Tibial nerve (tissue), 4 donors: ENCODE results near the gene ZNF644. TPM values are rescaled to one million over a fixed set of nuclear protein-coding genes. Genes with fewer than 3 reads are reported as not detected.

ENCODE experiments used
- DNase-seq, 2 donors: peaks; one replicate each; pipeline ENCODE4 v3.0.0-alpha.2; 2019; ENCODE audit warnings: low spot score in 2 of 2
- H3K27ac ChIP-seq, 4 donors: fragments of 200-600 bp; sonication (generic) in 3 of 4; one replicate each; pipeline ENCODE4 v1.5.1; 2017 to 2019; ENCODE audit warnings: mild to moderate bottlenecking in 1 of 4
- H3K27me3 ChIP-seq, 2 donors: fragments of 200-600 bp; sonication (generic) in 1 of 2; one replicate each; pipeline versions ENCODE4 v1.5.1 to v1.6.0; 2017 to 2019
- H3K36me3 ChIP-seq, 3 donors: fragments of 200-600 bp; sonication (generic); one replicate each; pipeline ENCODE4 v1.5.1; 2018 to 2019
- H3K4me1 ChIP-seq, 4 donors: fragments of 200-600 bp; sonication (generic) in 3 of 4; one replicate each; pipeline ENCODE4 v1.5.1; 2017 to 2019
- H3K4me3 ChIP-seq, 4 donors: fragments of 200-600 bp; sonication (generic) in 3 of 4; one replicate each; pipeline ENCODE4 v1.5.1; 2017 to 2019; ENCODE audit warnings: mild to moderate bottlenecking in 1 of 4, moderate library complexity in 1 of 4
- H3K9me3 ChIP-seq, 4 donors: fragments of 200-600 bp; sonication (generic) in 3 of 4; one replicate each; pipeline ENCODE4 v1.5.1; 2017 to 2019
- EP300 ChIP-seq, 2 donors: sonication (generic); formaldehyde crosslinking; IDR thresholded peaks; one replicate each; pipeline ENCODE4 v1.6.1; 2017; ENCODE audit warnings: antibody characterized with exemption in 2 of 2, mild to moderate bottlenecking in 1 of 2
- POLR2A ChIP-seq, 2 donors: fragments of 450-650 bp; IDR thresholded peaks; one replicate each; pipeline ENCODE4 v1.6.1; 2017; ENCODE audit warnings: antibody characterized with exemption in 2 of 2, mild to moderate bottlenecking in 2 of 2, moderate library complexity in 2 of 2
- WGBS, 2 donors: methylation state at CpG; one replicate each; pipeline ENCODE4 v1.1.5; 2018; 5-methylcytosine and 5-hydroxymethylcytosine counted together
- total RNA-seq, 4 donors: library from RNA; depleted of rRNA; stranded (reverse); fragments of >200 nt; gene quantifications; one replicate each; pipeline ENCODE4 v1.1.0, GENCODE V29; 2016
- TF ChIP-seq, protein P1 (sequence below), 5 experiments: fragments of 200-600 bp in 3 of 5; fragments of 450-650 bp in 2 of 5; sonication (generic) in 3 of 5; IDR thresholded peaks; one replicate each; pipeline ENCODE4 v1.5.1; 2016 to 2019; ENCODE audit warnings: antibody characterized with exemption in 5 of 5, mild to moderate bottlenecking in 3 of 5, moderate library complexity in 2 of 5

Gene ZNF644
- total RNA-seq, 4 donors from 2014 or later: 43.3 to 97.2 (median 70.8) TPM

GRCh38 chr1:91032349-91032748, 10.5 kb upstream of the ZNF644 start:
- TF ChIP-seq POLR2A (IDR thresholded peaks at IDR 0.05) (no peak), EP300 (IDR thresholded peaks at IDR 0.05) (no peak)
- TF ChIP-seq, protein P1, sequence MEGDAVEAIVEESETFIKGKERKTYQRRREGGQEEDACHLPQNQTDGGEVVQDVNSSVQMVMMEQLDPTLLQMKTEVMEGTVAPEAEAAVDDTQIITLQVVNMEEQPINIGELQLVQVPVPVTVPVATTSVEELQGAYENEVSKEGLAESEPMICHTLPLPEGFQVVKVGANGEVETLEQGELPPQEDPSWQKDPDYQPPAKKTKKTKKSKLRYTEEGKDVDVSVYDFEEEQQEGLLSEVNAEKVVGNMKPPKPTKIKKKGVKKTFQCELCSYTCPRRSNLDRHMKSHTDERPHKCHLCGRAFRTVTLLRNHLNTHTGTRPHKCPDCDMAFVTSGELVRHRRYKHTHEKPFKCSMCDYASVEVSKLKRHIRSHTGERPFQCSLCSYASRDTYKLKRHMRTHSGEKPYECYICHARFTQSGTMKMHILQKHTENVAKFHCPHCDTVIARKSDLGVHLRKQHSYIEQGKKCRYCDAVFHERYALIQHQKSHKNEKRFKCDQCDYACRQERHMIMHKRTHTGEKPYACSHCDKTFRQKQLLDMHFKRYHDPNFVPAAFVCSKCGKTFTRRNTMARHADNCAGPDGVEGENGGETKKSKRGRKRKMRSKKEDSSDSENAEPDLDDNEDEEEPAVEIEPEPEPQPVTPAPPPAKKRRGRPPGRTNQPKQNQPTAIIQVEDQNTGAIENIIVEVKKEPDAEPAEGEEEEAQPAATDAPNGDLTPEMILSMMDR (IDR thresholded peaks at IDR 0.05): no peak
- Histone ChIP-seq H3K27ac (no peak overlapping the region), H3K4me3 (no peak overlapping the region), H3K27me3 (no peaks in the 10 kb centered on the region), H3K36me3 (no peaks in the 10 kb centered on the region), H3K4me1 (no peaks in the 10 kb centered on the region), H3K9me3 (no peaks in the 10 kb centered on the region)
- no peak for DNase-seq

DNA sequence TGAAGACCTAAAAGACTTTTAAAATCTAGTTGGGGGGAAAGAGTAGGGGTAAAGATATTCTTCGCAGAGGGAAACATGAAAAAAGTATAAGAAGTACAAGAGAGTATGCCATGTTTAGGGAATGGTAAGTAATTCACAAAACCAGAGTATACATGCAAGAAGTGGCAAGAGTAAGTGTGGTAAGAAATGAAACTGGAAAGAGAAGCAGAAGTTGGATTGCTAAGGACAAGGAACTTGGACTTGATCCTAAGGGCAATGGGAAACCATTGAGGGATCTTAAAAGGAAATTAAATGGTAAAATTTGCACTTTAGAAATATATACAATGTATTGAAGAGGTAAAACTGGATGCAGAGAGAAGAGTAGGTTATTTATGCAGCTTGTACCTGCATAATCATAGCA, 9.2 kb upstream of the ZNF644 start:
- no peak for DNase-seq
- WGBS, 2 donors: 82 to 95% methylated on average over 1 of the region's 1 CpG
- H3K27me3 ChIP-seq: no peaks in the 10 kb centered on the region
- H3K4me1 ChIP-seq: no peaks in the 10 kb centered on the region
- no peaks in the 10 kb centered on the region for H3K36me3 ChIP-seq
- no peak overlapping the region for H3K4me3 ChIP-seq
- TF ChIP-seq, protein P1 (IDR thresholded peaks at IDR 0.05): no peak
- TF ChIP-seq EP300 (IDR thresholded peaks at IDR 0.05) (no peak), POLR2A (IDR thresholded peaks at IDR 0.05) (no peak)
- H3K27ac ChIP-seq: no peak overlapping the region
- no peaks in the 10 kb centered on the region for H3K9me3 ChIP-seq

- H3K27ac ChIP-seq: no peak overlapping the region
- TF ChIP-seq, protein P1 (IDR thresholded peaks at IDR 0.05): no peak
- no peak for TF ChIP-seq POLR2A (IDR thresholded peaks at IDR 0.05)
- TF ChIP-seq EP300 (IDR thresholded peaks at IDR 0.05): no peak
- 82 to 89% methylated on average over 1 of the region's 1 CpG for WGBS, 2 donors
- no peaks in the 10 kb centered on the region for H3K36me3 ChIP-seq
- H3K9me3 ChIP-seq: no peaks in the 10 kb centered on the region
- peaks cover 0 to 14% (median 5%) of the 10 kb centered on the region in 4 donors for H3K4me1 ChIP-seq
- H3K4me3 ChIP-seq: no peak overlapping the region
- no peaks in the 10 kb centered on the region for H3K27me3 ChIP-seq
- DNase-seq: no peak
Measured at GRCh38 chr1:91026777-91027176, 4.9 kb upstream of the ZNF644 start.

DNA sequence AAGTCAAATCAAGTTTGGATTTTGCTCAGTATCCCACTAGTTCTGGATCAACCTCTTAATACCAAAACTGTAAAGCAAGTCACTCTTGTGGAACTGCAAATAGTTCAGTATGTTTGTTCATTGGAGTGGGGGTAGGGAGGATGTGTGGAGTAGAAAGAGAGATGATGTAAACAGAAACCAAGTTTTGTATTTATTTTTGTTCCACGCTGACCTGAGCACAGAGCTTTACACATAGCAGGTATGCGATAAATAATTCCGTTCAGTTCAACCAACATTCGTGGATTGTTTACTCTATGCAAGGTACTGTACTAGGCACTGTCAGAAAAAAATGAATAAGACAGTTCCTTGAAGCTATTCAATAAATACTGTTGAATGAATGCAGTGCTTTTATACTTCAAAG, 4.5 kb upstream of the ZNF644 start:
- Histone ChIP-seq H3K9me3 (no peaks in the 10 kb centered on the region), H3K27ac (no peak overlapping the region), H3K27me3 (no peaks in the 10 kb centered on the region), H3K36me3 (no peaks in the 10 kb centered on the region), H3K4me1 (peaks cover 0 to 14% (median 5%) of the 10 kb centered on the region in 4 donors), H3K4me3 (no peak overlapping the region)
- TF ChIP-seq POLR2A (IDR thresholded peaks at IDR 0.05) (no peak), EP300 (IDR thresholded peaks at IDR 0.05) (no peak)
- TF ChIP-seq, protein P1 (IDR thresholded peaks at IDR 0.05): no peak
- no peak for DNase-seq
- WGBS, 2 donors: 82 to 85% methylated on average over 4 of the region's 4 CpGs

DNA sequence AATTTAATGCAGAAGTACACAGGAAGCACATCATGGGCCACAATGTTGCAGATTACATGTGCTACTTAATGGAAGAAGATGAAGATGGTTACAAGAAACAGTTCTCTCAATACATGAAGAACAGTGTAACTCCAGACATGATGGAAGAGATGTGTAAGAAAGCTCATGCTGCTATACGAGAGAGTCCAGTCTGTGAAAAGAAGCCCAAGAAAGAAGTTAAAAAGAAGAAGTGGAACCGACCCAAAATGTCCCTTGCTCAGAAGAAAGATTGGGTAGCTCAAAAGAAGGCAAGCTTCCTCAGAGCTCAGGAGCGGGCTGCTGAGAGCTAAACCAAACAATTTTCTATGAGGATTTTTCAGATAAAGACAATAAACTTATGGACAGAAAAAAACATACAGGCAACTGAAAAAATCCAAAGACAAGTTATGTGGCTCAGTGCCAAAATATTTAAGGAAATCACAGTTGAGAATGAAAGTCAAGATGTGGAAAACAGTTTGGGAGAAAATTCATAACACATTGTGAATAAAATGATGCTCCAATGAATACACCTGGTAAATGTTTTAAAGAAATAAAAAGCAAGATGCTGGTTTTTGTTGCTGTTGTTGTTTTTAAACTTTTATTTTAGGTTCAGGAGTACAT, 2.8 kb upstream of the ZNF644 start:
- no peaks in the 10 kb centered on the region for H3K36me3 ChIP-seq
- H3K27ac ChIP-seq: no peak overlapping the region
- TF ChIP-seq, protein P1 (IDR thresholded peaks at IDR 0.05): no peak
- TF ChIP-seq POLR2A (IDR thresholded peaks at IDR 0.05) (no peak), EP300 (IDR thresholded peaks at IDR 0.05) (no peak)
- H3K9me3 ChIP-seq: no peaks in the 10 kb centered on the region
- H3K4me3 ChIP-seq: no peak overlapping the region
- H3K4me1 ChIP-seq: peaks cover 0 to 27% (median 15%) of the 10 kb centered on the region in 4 donors
- DNase-seq: no peak
- WGBS, 2 donors: 33 to 50% methylated on average over 3 of the region's 3 CpGs
- H3K27me3 ChIP-seq: no peaks in the 10 kb centered on the region
